ENCODE measurements around the gene PROS1. TPM values are rescaled to one million over a fixed set of nuclear protein-coding genes. Genes with fewer than 3 reads are reported as not detected.

The PROS1 gene
- total and polyA plus RNA-seq, 4 donors, result 17.9 to 102 (median 35.2) TPM

DNA sequence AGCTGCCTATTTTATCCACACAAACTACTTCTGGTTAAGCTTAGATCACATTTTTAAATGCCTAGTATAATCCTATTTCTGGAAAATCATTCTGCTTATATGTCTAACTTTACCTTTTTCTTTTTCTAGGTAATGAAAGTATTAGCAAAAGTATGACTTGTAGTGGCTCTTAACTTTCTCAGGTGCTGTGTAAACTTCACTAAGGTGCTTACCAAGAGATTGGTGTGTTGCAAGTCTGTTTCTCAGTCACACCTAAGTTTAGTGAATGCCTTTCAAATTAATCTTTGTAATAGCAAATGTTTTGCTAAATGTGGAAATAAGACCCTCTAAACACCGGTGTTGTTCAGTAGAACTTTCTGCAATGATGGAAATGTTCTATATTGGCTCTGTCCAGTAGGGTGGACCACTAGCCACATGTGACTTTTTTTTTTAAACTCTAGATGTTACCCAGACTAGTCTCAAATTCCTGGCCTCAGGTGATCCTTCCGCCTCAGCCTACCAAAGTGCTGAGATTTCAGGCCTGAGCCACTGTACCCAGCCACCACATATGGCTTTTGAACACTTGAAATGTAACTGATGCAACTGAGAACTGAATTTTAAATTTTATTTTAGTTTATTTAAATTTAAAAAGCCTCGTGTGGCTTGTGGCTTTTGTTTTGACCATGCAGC is 28.3 kb upstream of the PROS1 start:
- DNase-seq (ENCODE audit: low read depth in 4 of 6, low spot score in 6 of 6), result no peak
- WGBS (ENCODE audit: insufficient coverage), result no CpG with 5 or more reads among the region's 3 CpGs
- no peak overlapping the region for H3K4me3 ChIP-seq (ENCODE audit: low read depth, low read length)
- no peaks in the 10 kb centered on the region for H3K36me3 ChIP-seq (ENCODE audit: control insufficient read depth, insufficient read depth, low read length)
- H3K4me1 ChIP-seq (ENCODE audit: control insufficient read depth, insufficient read depth, low read length), result no peaks in the 10 kb centered on the region
- no peaks in the 10 kb centered on the region for H3K9me3 ChIP-seq (ENCODE audit: control insufficient read depth, insufficient read depth, low read length)
- no peaks in the 10 kb centered on the region for H3K27me3 ChIP-seq (ENCODE audit: control insufficient read depth, insufficient read depth, low read length)
- no peak overlapping the region for H3K27ac ChIP-seq (ENCODE audit: low read depth, low read length)

DNA sequence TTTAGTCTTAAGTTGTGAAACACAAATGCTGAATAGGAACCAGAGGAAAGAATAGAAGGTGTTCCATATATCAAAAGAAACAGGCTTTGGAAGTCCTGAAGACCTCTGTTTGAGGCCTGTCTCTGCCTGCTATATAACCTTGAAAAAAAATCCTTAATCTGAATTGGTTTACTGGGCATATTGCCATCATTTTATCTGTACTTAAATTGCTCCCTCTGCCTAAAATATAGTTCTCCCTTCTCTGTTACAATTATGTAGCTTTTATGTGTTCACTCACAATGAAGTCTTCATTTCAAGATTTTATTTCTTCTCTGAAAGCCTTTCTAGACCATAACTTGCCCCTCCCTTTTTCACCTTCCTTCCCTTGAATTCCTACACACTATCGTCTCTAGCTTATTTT is 27.5 kb upstream of the PROS1 start:
- Histone ChIP-seq H3K36me3 (ENCODE audit: control insufficient read depth, insufficient read depth, low read length) (no peaks in the 10 kb centered on the region), H3K27me3 (ENCODE audit: control insufficient read depth, insufficient read depth, low read length) (no peaks in the 10 kb centered on the region), H3K4me1 (ENCODE audit: control insufficient read depth, insufficient read depth, low read length) (no peaks in the 10 kb centered on the region), H3K9me3 (ENCODE audit: control insufficient read depth, insufficient read depth, low read length) (no peaks in the 10 kb centered on the region), H3K27ac (ENCODE audit: low read depth, low read length) (no peak overlapping the region), H3K4me3 (ENCODE audit: low read depth, low read length) (no peak overlapping the region)
- DNase-seq (ENCODE audit: low read depth in 4 of 6, low spot score in 6 of 6), result peak in 1 of 6 donors; percentile 24
- WGBS (ENCODE audit: insufficient coverage), result no CpG with 5 or more reads among the region's 1 CpG

DNA sequence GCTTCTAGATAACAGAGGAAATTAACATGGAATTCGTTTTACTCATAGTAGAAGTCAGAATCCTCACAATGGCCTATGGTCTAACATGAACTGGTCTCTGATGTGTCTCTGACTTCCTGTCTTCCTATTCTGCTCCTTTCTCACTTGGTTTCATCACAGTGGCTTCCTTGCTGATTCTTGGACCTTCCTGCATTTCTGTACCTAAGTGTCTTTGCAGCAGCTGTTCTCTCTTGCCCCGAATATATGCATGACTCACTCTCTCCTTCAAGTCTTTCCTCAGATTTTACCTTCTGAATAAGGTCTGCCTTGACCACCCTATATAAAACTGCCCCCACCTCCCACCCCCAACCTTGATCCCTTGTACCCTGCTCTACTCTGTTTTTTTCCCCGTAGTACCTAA is 20.4 kb upstream of the PROS1 start:
- Histone ChIP-seq H3K4me3 (ENCODE audit: low read depth, low read length) (no peak overlapping the region), H3K27me3 (ENCODE audit: control insufficient read depth, insufficient read depth, low read length) (no peaks in the 10 kb centered on the region), H3K27ac (ENCODE audit: low read depth, low read length) (no peak overlapping the region), H3K4me1 (ENCODE audit: control insufficient read depth, insufficient read depth, low read length) (no peaks in the 10 kb centered on the region), H3K9me3 (ENCODE audit: control insufficient read depth, insufficient read depth, low read length) (no peaks in the 10 kb centered on the region), H3K36me3 (ENCODE audit: control insufficient read depth, insufficient read depth, low read length) (peaks cover 4% of the 10 kb centered on the region)
- 100% methylated on average over 1 of the region's 3 CpGs for WGBS (ENCODE audit: insufficient coverage)
- no peak for DNase-seq (ENCODE audit: low read depth in 4 of 6, low spot score in 6 of 6)

DNA sequence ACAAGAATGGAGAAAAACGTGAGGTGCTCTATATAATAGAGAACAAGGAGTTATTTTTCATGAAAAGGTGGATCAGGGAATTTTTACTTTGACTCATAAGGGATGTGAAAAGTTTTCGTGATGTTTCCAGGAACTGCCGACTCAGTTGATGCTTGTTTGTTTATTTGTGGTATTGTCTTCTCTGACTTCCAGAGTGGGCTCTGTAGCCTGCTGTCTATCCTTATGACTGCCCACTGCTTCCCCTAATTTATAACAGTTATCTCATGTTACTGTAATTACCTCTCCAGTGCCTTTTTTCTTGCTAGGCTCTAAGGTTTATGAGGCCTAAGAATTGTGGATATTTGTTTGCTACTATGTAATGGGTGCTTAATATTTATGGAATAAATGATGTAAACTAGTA is 18.5 kb upstream of the PROS1 start:
- H3K27me3 ChIP-seq (ENCODE audit: control insufficient read depth, insufficient read depth, low read length), result no peaks in the 10 kb centered on the region

DNA sequence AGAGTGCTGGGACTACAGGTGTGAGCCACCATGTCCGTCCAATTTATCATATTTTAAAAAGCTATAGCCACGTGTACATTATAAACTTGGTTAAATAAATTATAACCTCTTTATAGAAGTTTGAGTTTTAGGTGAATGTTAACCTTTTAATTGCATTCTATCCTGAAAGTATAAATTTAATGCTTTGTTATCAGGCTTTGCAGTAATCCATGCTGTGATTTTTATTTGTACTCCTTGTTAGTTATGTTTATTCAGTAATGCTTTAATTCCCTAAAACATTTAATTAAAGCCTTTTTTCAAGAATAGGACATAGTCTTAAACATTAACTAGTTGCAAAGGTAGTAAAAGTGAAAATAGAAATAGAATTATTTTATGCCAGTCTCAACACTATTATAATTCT is 17.9 kb upstream of the PROS1 start:
- peaks cover 4% of the 10 kb centered on the region for H3K36me3 ChIP-seq (ENCODE audit: control insufficient read depth, insufficient read depth, low read length)
- H3K9me3 ChIP-seq (ENCODE audit: control insufficient read depth, insufficient read depth, low read length), result no peaks in the 10 kb centered on the region
- WGBS (ENCODE audit: insufficient coverage), result no CpG with 5 or more reads among the region's 2 CpGs
- H3K27ac ChIP-seq (ENCODE audit: low read depth, low read length), result no peak overlapping the region
- DNase-seq (ENCODE audit: low read depth in 4 of 6, low spot score in 6 of 6), result no peak
- H3K4me1 ChIP-seq (ENCODE audit: control insufficient read depth, insufficient read depth, low read length), result no peaks in the 10 kb centered on the region
- H3K27me3 ChIP-seq (ENCODE audit: control insufficient read depth, insufficient read depth, low read length), result no peaks in the 10 kb centered on the region
- no peak overlapping the region for H3K4me3 ChIP-seq (ENCODE audit: low read depth, low read length)

More for the DNA sequence above, 18.5 kb upstream of the PROS1 start:
- no peaks in the 10 kb centered on the region for H3K4me1 ChIP-seq (ENCODE audit: control insufficient read depth, insufficient read depth, low read length)
- no peak for DNase-seq (ENCODE audit: low read depth in 4 of 6, low spot score in 6 of 6)
- H3K4me3 ChIP-seq (ENCODE audit: low read depth, low read length), result no peak overlapping the region
- WGBS (ENCODE audit: insufficient coverage), result no CpG with 5 or more reads among the region's 3 CpGs
- H3K27ac ChIP-seq (ENCODE audit: low read depth, low read length), result no peak overlapping the region
- H3K36me3 ChIP-seq (ENCODE audit: control insufficient read depth, insufficient read depth, low read length), result peaks cover 4% of the 10 kb centered on the region
- H3K9me3 ChIP-seq (ENCODE audit: control insufficient read depth, insufficient read depth, low read length), result no peaks in the 10 kb centered on the region

DNA sequence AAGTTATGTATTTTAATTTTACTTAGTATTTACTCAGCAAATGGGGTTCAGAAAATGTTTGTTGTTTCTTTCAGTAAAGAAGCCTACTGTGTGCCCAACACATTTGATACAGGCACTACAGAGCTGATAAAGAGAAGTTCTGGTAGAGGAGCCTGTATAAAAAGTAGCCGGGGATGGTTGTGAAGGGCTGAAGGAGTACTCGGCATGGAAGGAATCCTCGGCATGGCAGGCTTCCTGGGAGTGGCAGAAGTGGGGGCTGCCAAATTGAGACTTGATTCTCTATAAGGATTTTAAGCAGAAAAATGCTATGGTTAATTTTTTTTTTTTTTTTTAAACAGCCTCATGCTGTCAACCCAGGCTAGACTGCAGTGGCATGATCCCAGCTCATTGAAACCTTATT is 15.5 kb upstream of the PROS1 start:
- no peaks in the 10 kb centered on the region for H3K4me1 ChIP-seq (ENCODE audit: control insufficient read depth, insufficient read depth, low read length)
- DNase-seq (ENCODE audit: low read depth in 4 of 6, low spot score in 6 of 6), result no peak
- peaks cover 4% of the 10 kb centered on the region for H3K36me3 ChIP-seq (ENCODE audit: control insufficient read depth, insufficient read depth, low read length)
- no peaks in the 10 kb centered on the region for H3K27me3 ChIP-seq (ENCODE audit: control insufficient read depth, insufficient read depth, low read length)
- WGBS (ENCODE audit: insufficient coverage), result 90% methylated on average over 3 of the region's 3 CpGs
- H3K27ac ChIP-seq (ENCODE audit: low read depth, low read length), result no peak overlapping the region
- H3K4me3 ChIP-seq (ENCODE audit: low read depth, low read length), result no peak overlapping the region
- H3K9me3 ChIP-seq (ENCODE audit: control insufficient read depth, insufficient read depth, low read length), result no peaks in the 10 kb centered on the region

DNA sequence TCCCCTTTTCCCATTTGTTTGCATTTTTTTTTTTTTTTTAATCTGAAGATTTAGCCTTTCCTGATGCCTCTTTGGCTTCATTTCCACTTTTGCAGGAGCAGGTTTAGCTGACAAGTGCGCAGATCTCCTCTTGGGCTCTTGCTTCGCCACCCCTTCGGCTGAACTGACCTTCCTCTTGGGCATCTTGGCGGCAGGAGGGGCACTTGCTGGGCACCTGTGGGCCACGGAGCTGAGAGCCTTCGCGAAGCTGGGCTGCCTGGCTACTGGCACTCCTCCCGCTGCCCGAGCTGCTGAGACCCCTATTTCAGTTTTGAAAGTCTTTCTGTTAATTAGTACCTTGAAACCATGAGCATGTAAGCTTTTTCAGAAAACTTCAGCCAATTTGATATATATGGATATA is 15.1 kb upstream of the PROS1 start:
- H3K4me1 ChIP-seq (ENCODE audit: control insufficient read depth, insufficient read depth, low read length), result no peaks in the 10 kb centered on the region
- H3K27me3 ChIP-seq (ENCODE audit: control insufficient read depth, insufficient read depth, low read length), result no peaks in the 10 kb centered on the region
- peaks cover 4% of the 10 kb centered on the region for H3K36me3 ChIP-seq (ENCODE audit: control insufficient read depth, insufficient read depth, low read length)
- H3K9me3 ChIP-seq (ENCODE audit: control insufficient read depth, insufficient read depth, low read length), result no peaks in the 10 kb centered on the region
- DNase-seq (ENCODE audit: low read depth in 4 of 6, low spot score in 6 of 6), result no peak
- WGBS (ENCODE audit: insufficient coverage), result 100% methylated on average over 5 of the region's 9 CpGs
- H3K4me3 ChIP-seq (ENCODE audit: low read depth, low read length), result no peak overlapping the region
- no peak overlapping the region for H3K27ac ChIP-seq (ENCODE audit: low read depth, low read length)

DNA sequence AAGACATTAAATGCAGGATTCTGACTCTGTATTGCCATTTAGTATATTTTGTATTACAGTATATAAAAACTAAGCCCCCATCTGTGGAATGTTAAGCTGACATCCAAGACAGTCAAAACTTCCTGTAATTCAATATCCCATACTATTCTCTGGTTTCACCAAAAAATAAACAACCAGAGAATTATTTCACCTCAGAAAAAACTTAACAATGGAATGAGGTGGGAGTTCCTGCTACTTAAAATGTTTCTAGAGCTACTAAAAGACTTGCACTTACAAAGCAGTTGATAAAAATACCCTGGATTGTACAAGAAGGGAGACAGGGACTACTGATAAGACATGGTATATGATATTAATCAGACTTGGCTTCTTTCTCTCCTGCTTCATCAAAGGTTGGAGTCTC is 14.6 kb upstream of the PROS1 start:
- Histone ChIP-seq H3K9me3 (ENCODE audit: control insufficient read depth, insufficient read depth, low read length) (no peaks in the 10 kb centered on the region), H3K4me1 (ENCODE audit: control insufficient read depth, insufficient read depth, low read length) (no peaks in the 10 kb centered on the region), H3K4me3 (ENCODE audit: low read depth, low read length) (no peak overlapping the region), H3K27ac (ENCODE audit: low read depth, low read length) (no peak overlapping the region), H3K27me3 (ENCODE audit: control insufficient read depth, insufficient read depth, low read length) (no peaks in the 10 kb centered on the region), H3K36me3 (ENCODE audit: control insufficient read depth, insufficient read depth, low read length) (peaks cover 4% of the 10 kb centered on the region)
- DNase-seq (ENCODE audit: low read depth in 4 of 6, low spot score in 6 of 6), result no peak

DNA sequence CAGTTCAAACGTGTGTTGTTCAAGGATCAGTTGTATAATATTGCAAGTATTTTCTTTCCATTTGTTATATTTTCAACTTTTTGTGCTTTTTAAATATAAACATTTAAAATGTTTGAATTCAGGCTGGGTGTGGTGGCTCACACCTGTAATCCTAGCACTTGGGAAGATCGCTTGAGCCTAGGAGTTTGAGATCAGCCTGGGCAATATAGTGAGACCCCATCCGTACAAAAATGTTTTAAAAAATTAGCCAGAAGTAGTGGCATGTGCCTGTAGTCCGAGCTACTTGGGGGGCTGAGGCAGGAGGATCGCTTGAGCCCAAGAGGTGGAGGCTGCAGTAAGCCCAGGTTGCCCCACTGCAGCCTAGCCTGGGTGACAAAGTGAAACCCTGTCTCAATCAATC is 10.9 kb upstream of the PROS1 start:
- WGBS (ENCODE audit: insufficient coverage), result 80% methylated on average over 1 of the region's 5 CpGs
- Histone ChIP-seq H3K27ac (ENCODE audit: low read depth, low read length) (no peak overlapping the region), H3K9me3 (ENCODE audit: control insufficient read depth, insufficient read depth, low read length) (no peaks in the 10 kb centered on the region), H3K27me3 (ENCODE audit: control insufficient read depth, insufficient read depth, low read length) (no peaks in the 10 kb centered on the region), H3K4me3 (ENCODE audit: low read depth, low read length) (no peak overlapping the region), H3K4me1 (ENCODE audit: control insufficient read depth, insufficient read depth, low read length) (peaks cover 4% of the 10 kb centered on the region), H3K36me3 (ENCODE audit: control insufficient read depth, insufficient read depth, low read length) (no peaks in the 10 kb centered on the region)
- no peak for DNase-seq (ENCODE audit: low read depth in 4 of 6, low spot score in 6 of 6)

DNA sequence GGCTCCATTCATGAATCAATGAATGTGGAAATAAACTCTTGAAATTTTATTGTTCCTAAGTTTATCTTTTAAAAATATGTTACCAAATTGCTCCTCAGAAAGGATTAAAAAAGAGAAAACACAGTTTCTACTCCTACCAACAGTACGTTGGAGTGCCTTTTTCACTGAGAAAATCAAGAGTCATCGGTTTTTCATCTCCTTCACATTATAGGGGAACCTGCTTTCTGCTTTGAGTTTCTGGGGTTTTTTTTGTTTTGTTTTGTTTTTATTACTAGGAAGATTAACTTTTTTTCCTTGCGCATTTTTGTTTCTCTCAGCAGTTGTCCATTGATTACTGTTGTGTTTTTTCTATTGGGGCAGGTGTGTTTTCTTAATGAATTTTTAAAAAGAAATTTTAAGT is 9.7 kb upstream of the PROS1 start:
- H3K36me3 ChIP-seq (ENCODE audit: control insufficient read depth, insufficient read depth, low read length), result no peaks in the 10 kb centered on the region
- DNase-seq (ENCODE audit: low read depth in 4 of 6, low spot score in 6 of 6), result no peak
- H3K4me3 ChIP-seq (ENCODE audit: low read depth, low read length), result no peak overlapping the region
- H3K27me3 ChIP-seq (ENCODE audit: control insufficient read depth, insufficient read depth, low read length), result no peaks in the 10 kb centered on the region
- no CpG with 5 or more reads among the region's 3 CpGs for WGBS (ENCODE audit: insufficient coverage)
- H3K4me1 ChIP-seq (ENCODE audit: control insufficient read depth, insufficient read depth, low read length), result peaks cover 4% of the 10 kb centered on the region
- H3K9me3 ChIP-seq (ENCODE audit: control insufficient read depth, insufficient read depth, low read length), result no peaks in the 10 kb centered on the region
- H3K27ac ChIP-seq (ENCODE audit: low read depth, low read length), result no peak overlapping the region

All from spinal cord (tissue), 10 donors.